Nephron progenitor cell (in vitro differentiated cells): ENCODE measurements around the gene CDH15.

Source experiments
- DNase-seq: peaks from one replicate; pipeline ENCODE4 v3.0.0; 2021
- H3K27ac Mint-ChIP-seq: 2 replicates; pipeline ENCODE4 v1.8.0; 2021; ENCODE audit warnings: mild to moderate bottlenecking, moderate library complexity, mixed read lengths
- H3K27me3 Mint-ChIP-seq: 2 replicates; pipeline ENCODE4 v1.8.0; 2021; ENCODE audit warnings: mild to moderate bottlenecking, low read depth, mixed read lengths; ENCODE audit not compliant: poor library complexity
- H3K36me3 Mint-ChIP-seq: 2 replicates; pipeline ENCODE4 v1.8.0; 2021; ENCODE audit warnings: low read depth, mixed read lengths
- H3K4me1 Mint-ChIP-seq: 2 replicates; pipeline ENCODE4 v1.8.0; 2021; ENCODE audit warnings: mixed read lengths
- H3K4me3 Mint-ChIP-seq: 2 replicates; pipeline ENCODE4 v1.8.0; 2021; ENCODE audit warnings: mild to moderate bottlenecking, moderate library complexity, mixed read lengths
- H3K9me3 Mint-ChIP-seq: 2 replicates; pipeline ENCODE4 v1.8.0; 2021; ENCODE audit warnings: mild to moderate bottlenecking, moderate library complexity, mixed read lengths
- CTCF ChIP-seq: fragments of 200-600 bp; sonication (generic); IDR thresholded peaks from 2 replicates; pipeline ENCODE4 v1.5.0; 2021; ENCODE audit warnings: antibody characterized with exemption

Gene CDH15

GRCh38 chr16:89142474-89143195, 28.9 kb upstream of the CDH15 start:
- Mint-ChIP-seq H3K36me3 (peaks cover 17% of the 10 kb centered on the region), H3K4me3 (no peak overlapping the region), H3K27ac (no peak overlapping the region), H3K4me1 (no peaks in the 10 kb centered on the region), H3K9me3 (no peaks in the 10 kb centered on the region), H3K27me3 (peaks cover 5% of the 10 kb centered on the region)
- TF ChIP-seq CTCF = no peak
- no peak for DNase-seq

- Mint-ChIP-seq H3K4me3 (no peak overlapping the region), H3K27me3 (peaks cover 5% of the 10 kb centered on the region), H3K4me1 (no peaks in the 10 kb centered on the region), H3K27ac (no peak overlapping the region), H3K9me3 (no peaks in the 10 kb centered on the region), H3K36me3 (peaks cover 23% of the 10 kb centered on the region)
- no peak for TF ChIP-seq CTCF
- no peak for DNase-seq
These were observed 28.3 kb upstream of the CDH15 start for GRCh38 chr16:89143201-89143741.

- Mint-ChIP-seq H3K27me3 (peaks cover 5% of the 10 kb centered on the region), H3K27ac (peak overlapping the region; percentile 40), H3K4me3 (no peak overlapping the region), H3K9me3 (peaks cover 6% of the 10 kb centered on the region), H3K36me3 (peaks cover 31% of the 10 kb centered on the region), H3K4me1 (no peaks in the 10 kb centered on the region)
- no peak for TF ChIP-seq CTCF
- DNase-seq = no peak
These were observed 27.5 kb upstream of the CDH15 start for GRCh38 chr16:89143911-89144675.

GRCh38 chr16:89144681-89145080, 26.9 kb upstream of the CDH15 start:
- Mint-ChIP-seq H3K4me3 (no peak overlapping the region), H3K27ac (no peak overlapping the region), H3K9me3 (peaks cover 11% of the 10 kb centered on the region), H3K27me3 (peaks cover 5% of the 10 kb centered on the region), H3K36me3 (peaks cover 37% of the 10 kb centered on the region), H3K4me1 (no peaks in the 10 kb centered on the region)
- no peak for TF ChIP-seq CTCF
- no peak for DNase-seq

GRCh38 chr16:89145406-89146161, 26.0 kb upstream of the CDH15 start:
- Mint-ChIP-seq H3K4me1 (no peaks in the 10 kb centered on the region), H3K9me3 (peaks cover 11% of the 10 kb centered on the region), H3K27ac (no peak overlapping the region), H3K36me3 (peaks cover 44% of the 10 kb centered on the region), H3K4me3 (no peak overlapping the region), H3K27me3 (peaks cover 5% of the 10 kb centered on the region)
- no peak for TF ChIP-seq CTCF
- no peak for DNase-seq
